Endothelial cell of umbilical vein (primary cell): ENCODE data around the gene CHMP6.

ENCODE experiments used
- CTCF ChIP-seq, 2 donors: IDR thresholded peaks; 1 replicate in 1 of 2; 2 replicates in 1 of 2; pipeline ENCODE4 v1.5.1; 2011; ENCODE audit warnings: low read length in 2 of 2, mild to moderate bottlenecking in 2 of 2, moderate library complexity in 2 of 2, control low read depth in 1 of 2, inconsistent platforms in 1 of 2, low read depth in 1 of 2; ENCODE audit not compliant: insufficient read depth in 1 of 2; ENCODE audit errors: extremely low read depth in 1 of 2
- JUN ChIP-seq: IDR thresholded peaks from 2 replicates; pipeline ENCODE4 v1.6.1; 2011; ENCODE audit warnings: borderline replicate concordance, low read depth; ENCODE audit not compliant: insufficient read length, insufficient read depth
- POLR2A ChIP-seq: IDR thresholded peaks from 2 replicates; pipeline ENCODE4 v1.6.1; 2012; ENCODE audit warnings: low read depth, mild to moderate bottlenecking, control low read depth, low read length
- POLR2AphosphoS5 ChIP-seq: IDR thresholded peaks from 2 replicates; pipeline ENCODE4 v1.6.1; 2012; ENCODE audit warnings: low read depth, mild to moderate bottlenecking, control low read depth, low read length, moderate library complexity; ENCODE audit not compliant: insufficient read depth

GRCh38 chr17:80970762-80971703 lies 20.6 kb upstream of the CHMP6 start:
- TF ChIP-seq CTCF (IDR thresholded peaks at IDR 0.05; ENCODE audit: extremely low read depth in 1 of 2, insufficient read depth in 1 of 2, low read depth in 1 of 2, low read length in 2 of 2) (no peak), POLR2A (no peak), JUN (no peak), POLR2AphosphoS5 (no peak)
